ENCODE results near the gene COL11A2.

GRCh38 chr6:33198853-33199436 lies 6.7 kb upstream of the COL11A2 start:
- TF ChIP-seq CTCF (IDR thresholded peaks at IDR 0.05 in 2 of 3, conservative IDR thresholded peaks at IDR 0.05 in 1 of 3; ENCODE audit: borderline replicate concordance in 1 of 3, insufficient read depth in 1 of 3, low read depth in 2 of 3, low read length in 2 of 3) = no peak
- TF ChIP-seq EZH2 (IDR thresholded peaks at IDR 0.05) = no peak
- no peak for TF ChIP-seq TCF7L2 (IDR thresholded peaks at IDR 0.05; ENCODE audit: borderline replicate concordance, extremely low read depth, insufficient read depth, insufficient read length)
- TF ChIP-seq EZH2phosphoT487 (IDR thresholded peaks at IDR 0.05; ENCODE audit: borderline replicate concordance) = no peak
- TF ChIP-seq ZBTB33 (IDR thresholded peaks at IDR 0.05; ENCODE audit: extremely low read depth, insufficient replicate concordance, low read length) = no peak
